GM13976 (cell line): ENCODE data around the gene ATP5PO.

ENCODE experiments used
- DNase-seq: peaks from one replicate; pipeline ENCODE4 v3.0.0; 2012; ENCODE audit warnings: low spot score
- in situ Hi-C: fragments of 300-500 bp; cut with MboI; formaldehyde crosslinking; loops from one replicate; pipeline ENCODE4 v1.12.0; 2022; ENCODE audit warnings: low sequenced_read_pairs, mixed read lengths, inconsistent platforms; ENCODE audit not compliant: unreplicated experiment
- TF ChIP-seq, protein P1 (sequence below): IDR thresholded peaks from 2 replicates; pipeline ENCODE4 v1.5.1; 2012; ENCODE audit warnings: borderline replicate concordance, mild to moderate bottlenecking; ENCODE audit not compliant: insufficient read depth; ENCODE audit errors: extremely low read depth, missing control alignments, control extremely low read depth

Gene ATP5PO

DNA sequence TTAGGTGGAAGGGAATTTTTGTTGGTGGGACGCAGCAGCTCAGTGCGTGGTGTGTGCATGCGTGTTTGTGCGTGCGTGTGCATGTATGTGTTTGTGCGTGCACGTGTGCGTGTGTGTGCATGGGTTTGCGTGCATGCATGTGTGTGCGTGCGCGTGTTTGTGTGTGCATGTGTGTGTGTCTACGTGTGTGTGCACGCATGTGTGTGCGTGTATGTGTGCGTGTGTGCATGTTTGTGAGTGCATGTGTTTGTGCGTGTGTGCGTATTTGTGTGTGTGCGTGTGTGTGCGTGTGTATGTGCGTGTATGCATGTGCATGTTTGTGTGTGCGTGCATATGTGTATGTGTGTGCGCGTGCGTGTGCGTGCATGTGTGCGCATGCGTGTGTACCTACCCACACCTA is 20.2 kb downstream of the ATP5PO start:
- DNase-seq = no peak
- TF ChIP-seq, protein P1, sequence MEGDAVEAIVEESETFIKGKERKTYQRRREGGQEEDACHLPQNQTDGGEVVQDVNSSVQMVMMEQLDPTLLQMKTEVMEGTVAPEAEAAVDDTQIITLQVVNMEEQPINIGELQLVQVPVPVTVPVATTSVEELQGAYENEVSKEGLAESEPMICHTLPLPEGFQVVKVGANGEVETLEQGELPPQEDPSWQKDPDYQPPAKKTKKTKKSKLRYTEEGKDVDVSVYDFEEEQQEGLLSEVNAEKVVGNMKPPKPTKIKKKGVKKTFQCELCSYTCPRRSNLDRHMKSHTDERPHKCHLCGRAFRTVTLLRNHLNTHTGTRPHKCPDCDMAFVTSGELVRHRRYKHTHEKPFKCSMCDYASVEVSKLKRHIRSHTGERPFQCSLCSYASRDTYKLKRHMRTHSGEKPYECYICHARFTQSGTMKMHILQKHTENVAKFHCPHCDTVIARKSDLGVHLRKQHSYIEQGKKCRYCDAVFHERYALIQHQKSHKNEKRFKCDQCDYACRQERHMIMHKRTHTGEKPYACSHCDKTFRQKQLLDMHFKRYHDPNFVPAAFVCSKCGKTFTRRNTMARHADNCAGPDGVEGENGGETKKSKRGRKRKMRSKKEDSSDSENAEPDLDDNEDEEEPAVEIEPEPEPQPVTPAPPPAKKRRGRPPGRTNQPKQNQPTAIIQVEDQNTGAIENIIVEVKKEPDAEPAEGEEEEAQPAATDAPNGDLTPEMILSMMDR = no peak
- in situ Hi-C loops = no loop called here

DNA sequence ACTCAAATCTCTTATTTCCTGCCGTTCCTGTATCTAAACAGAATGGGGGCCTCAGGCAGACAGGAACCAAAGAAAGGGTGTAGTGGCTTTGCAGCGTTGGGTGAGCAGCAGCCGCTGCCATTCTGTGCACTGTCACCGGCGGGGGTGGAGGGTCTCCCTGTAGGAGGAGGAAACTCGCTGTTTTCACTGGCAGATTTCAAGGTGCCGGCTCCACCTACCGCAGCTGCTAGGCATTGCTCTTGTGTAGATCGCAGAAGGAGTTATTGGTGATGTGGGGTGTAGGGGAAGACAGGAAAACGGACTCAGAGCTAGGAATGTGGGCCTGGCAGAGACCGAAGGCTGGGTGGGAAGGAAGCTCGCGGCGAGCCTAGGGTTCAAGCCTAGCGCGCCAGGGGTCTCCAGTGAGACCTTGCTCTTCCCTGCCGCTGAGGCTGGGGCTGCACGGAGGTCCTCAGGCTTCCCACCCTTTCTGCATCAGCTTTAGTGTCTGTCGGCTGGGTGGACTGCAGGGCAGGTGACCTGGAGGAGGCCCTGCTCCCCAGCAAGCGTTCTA is 20.8 kb downstream of the ATP5PO start:
- peak; percentile 83 for DNase-seq
- in situ Hi-C loops = no loop called here
- TF ChIP-seq, protein P1 = peak; percentile 39

DNA sequence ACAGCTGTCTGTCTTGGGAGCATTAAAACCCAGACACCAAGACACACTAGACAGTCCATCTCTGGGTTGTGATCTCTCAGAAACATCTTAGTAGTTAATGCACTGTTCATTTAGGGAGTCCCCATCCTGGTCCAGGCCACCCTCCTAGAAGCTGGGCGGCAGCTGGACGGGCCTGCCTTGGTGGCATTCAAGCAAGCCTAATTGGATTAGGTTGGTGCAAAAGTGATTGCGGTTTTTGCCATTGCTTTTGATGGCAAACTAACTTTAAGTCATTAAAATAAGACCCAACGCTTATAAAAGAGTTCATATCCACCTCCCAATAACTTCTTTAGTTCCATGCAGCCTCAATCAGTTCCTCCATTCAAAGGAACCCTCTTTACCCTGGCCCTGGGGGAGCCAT is 21.7 kb downstream of the ATP5PO start:
- no peak for DNase-seq
- TF ChIP-seq, protein P1 = no peak
- in situ Hi-C loops = no loop called here

DNA sequence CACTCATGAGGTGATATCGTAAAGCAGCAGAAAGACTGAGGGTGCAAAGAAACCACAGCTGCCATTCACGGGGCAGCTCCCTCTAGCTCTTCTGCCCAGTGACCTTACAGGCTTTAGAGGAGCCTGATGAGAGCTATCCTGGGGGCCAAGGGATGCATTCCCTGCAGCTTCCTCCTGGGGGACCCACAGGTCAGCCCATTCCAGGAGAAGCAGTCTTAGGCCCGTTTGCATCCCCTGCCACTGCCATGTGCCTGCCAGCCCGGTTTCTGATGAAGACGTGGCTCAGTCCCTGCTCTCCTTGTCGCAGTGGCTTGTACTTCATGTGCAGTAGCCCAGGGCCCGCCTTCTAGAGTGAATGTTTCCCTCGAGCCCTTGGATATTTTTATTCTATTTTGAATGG is 22.8 kb downstream of the ATP5PO start:
- in situ Hi-C loops = no loop called here
- DNase-seq = no peak
- TF ChIP-seq, protein P1 = no peak

DNA sequence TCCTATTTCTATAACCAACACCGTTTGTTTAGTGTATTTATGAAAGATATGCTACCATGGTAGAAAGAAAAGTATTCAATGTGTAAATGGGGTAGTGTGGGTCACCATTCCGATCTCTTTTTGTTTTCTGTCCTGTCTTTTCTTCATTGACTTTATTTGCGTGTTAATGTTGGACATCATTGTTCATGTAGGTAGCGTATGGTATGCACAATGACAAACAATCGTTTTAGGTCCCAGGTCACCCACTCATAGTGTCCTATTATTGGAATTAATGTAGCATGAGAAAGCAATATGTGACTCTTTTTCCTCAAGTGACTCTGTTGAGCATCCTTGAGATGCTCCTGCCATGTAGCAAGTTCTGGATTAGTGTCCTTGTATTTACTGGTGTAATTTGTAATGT is 25.4 kb downstream of the ATP5PO start:
- TF ChIP-seq, protein P1 = no peak
- in situ Hi-C loops = no loop called here
- no peak for DNase-seq

DNA sequence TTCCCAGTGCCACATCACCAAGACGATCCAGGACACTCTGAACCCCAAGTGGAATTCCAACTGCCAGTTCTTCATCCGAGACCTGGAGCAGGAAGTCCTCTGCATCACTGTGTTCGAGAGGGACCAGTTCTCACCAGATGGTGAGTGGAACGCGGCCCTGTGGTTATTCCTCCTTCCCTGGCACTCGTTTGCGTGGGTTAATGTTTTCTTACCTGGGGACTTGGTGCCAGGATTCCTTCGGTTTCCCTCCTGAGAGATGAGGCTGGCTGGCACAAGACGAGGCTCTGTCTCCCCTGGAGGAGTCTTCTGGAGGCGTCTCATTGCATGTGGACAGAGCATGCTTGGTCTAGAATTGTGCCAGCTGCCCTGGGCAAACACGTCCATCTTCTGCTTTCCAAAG is 29.3 kb downstream of the ATP5PO start:
- TF ChIP-seq, protein P1 = no peak
- in situ Hi-C loops = no loop called here

DNA sequence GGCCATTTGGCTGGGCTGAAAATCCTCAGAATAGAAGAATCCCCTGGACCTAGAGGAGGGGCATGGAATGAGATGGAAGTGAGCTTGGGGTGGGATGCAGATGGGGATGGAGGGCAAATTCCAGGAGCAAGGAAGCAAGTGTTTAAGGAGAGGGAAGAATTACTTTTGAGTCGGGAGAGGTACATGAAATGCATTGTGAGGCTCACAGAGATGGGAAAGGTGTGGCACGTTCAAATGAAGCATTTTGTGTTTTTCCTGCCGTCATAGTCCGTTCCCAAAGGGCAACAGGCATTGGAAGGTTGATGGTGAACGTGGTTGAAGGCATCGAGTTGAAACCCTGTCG is 30.5 kb downstream of the ATP5PO start:
- no peak for DNase-seq
- TF ChIP-seq, protein P1 = no peak
- in situ Hi-C loops = no loop called here

More for the DNA sequence above, 29.3 kb downstream of the ATP5PO start:
- DNase-seq = no peak
